Hematopoietic multipotent progenitor cell treated with erythropoietin and hydrocortisone succinate and interleukin-3 and kit ligand, for 6 days (in vitro differentiated cells): Measurements from ENCODE around the gene AKNAD1.

Experiments
- DNase-seq: peaks from one replicate; pipeline ENCODE4 v3.0.0-alpha.2; 2015

Gene AKNAD1

GRCh38 chr1:108862698-108863477, 6.0 kb upstream of the AKNAD1 start:
- no peak for DNase-seq

- no peak for DNase-seq
Measured at GRCh38 chr1:108862017-108862610, 5.2 kb upstream of the AKNAD1 start.

GRCh38 chr1:108861566-108861965, 4.7 kb upstream of the AKNAD1 start:
- no peak for DNase-seq

- DNase-seq, result no peak
Measured at GRCh38 chr1:108860190-108860907, 3.5 kb upstream of the AKNAD1 start.

GRCh38 chr1:108858230-108858950, 1.5 kb upstream of the AKNAD1 start:
- DNase-seq, result no peak

GRCh38 chr1:108854221-108855019, 2.5 kb downstream of the AKNAD1 start:
- no peak for DNase-seq

- DNase-seq, result peak; percentile 39
Measured at GRCh38 chr1:108852221-108852975, 4.5 kb downstream of the AKNAD1 start.

GRCh38 chr1:108851567-108851966, 5.3 kb downstream of the AKNAD1 start:
- no peak for DNase-seq

GRCh38 chr1:108850929-108851328, 6.0 kb downstream of the AKNAD1 start:
- DNase-seq, result peak; percentile 25

- no peak for DNase-seq
Measured at GRCh38 chr1:108848806-108849205, 8.1 kb downstream of the AKNAD1 start.

GRCh38 chr1:108847494-108847893, 9.4 kb downstream of the AKNAD1 start:
- no peak for DNase-seq

GRCh38 chr1:108845991-108846390, 10.9 kb downstream of the AKNAD1 start:
- DNase-seq, result no peak

- no peak for DNase-seq
Measured at GRCh38 chr1:108845446-108845845, 11.4 kb downstream of the AKNAD1 start.

- no peak for DNase-seq
Measured at GRCh38 chr1:108843390-108844137, 13.3 kb downstream of the AKNAD1 start.

- no peak for DNase-seq
Measured at GRCh38 chr1:108842525-108843181, 14.2 kb downstream of the AKNAD1 start.

GRCh38 chr1:108841703-108842102, 15.2 kb downstream of the AKNAD1 start:
- DNase-seq, result no peak

- DNase-seq, result no peak
Measured at GRCh38 chr1:108832929-108833328, 24.0 kb downstream of the AKNAD1 start.

GRCh38 chr1:108831225-108831624, 25.7 kb downstream of the AKNAD1 start:
- no peak for DNase-seq

GRCh38 chr1:108830119-108831008, 26.5 kb downstream of the AKNAD1 start:
- DNase-seq, result no peak
